GM23338 (cell line): ENCODE data around the gene CELF4. TPM values are rescaled to one million over a fixed set of nuclear protein-coding genes. Genes with fewer than 3 reads are reported as not detected.

ENCODE experiments used
- ATAC-seq: fragments of 200-7000 bp; cut with Tn5 transposase; 3 replicates; pipeline ENCODE4 v1.9.1; 2020
- DNase-seq: peaks from one replicate; pipeline ENCODE4 v3.0.0-alpha.2; 2015; ENCODE audit warnings: low spot score
- H2AFZ ChIP-seq: fragments of 200-600 bp; sonication (generic); 2 replicates; pipeline ENCODE4 v1.8.0; 2016; ENCODE audit warnings: antibody characterized with exemption, mild to moderate bottlenecking, moderate library complexity
- H3F3A ChIP-seq: fragments of 200-600 bp; sonication (generic); replicated peaks from 2 replicates; pipeline ENCODE4 v1.8.0; 2017; ENCODE audit warnings: antibody characterized with exemption, mixed run types, low read depth
- H3K27ac ChIP-seq: fragments of 200-600 bp; sonication (generic); 2 replicates; pipeline ENCODE4 v1.6.1; 2016; ENCODE audit warnings: low read depth
- H3K27me3 ChIP-seq: fragments of 200-600 bp; sonication (generic); 2 replicates; pipeline ENCODE4 v1.8.0; 2016; ENCODE audit warnings: mild to moderate bottlenecking, mixed run types, moderate library complexity; ENCODE audit not compliant: insufficient read depth
- H3K36me3 ChIP-seq: fragments of 200-600 bp; sonication (generic); 2 replicates; pipeline ENCODE4 v1.8.0; 2016; ENCODE audit warnings: mild to moderate bottlenecking; ENCODE audit not compliant: insufficient read depth
- H3K4me1 ChIP-seq: fragments of 200-600 bp; sonication (generic); 2 replicates; pipeline ENCODE4 v1.8.0; 2016; ENCODE audit warnings: mild to moderate bottlenecking, moderate library complexity; ENCODE audit not compliant: insufficient read depth
- H3K4me2 ChIP-seq: fragments of 200-600 bp; sonication (generic); 2 replicates; pipeline ENCODE4 v1.7.1; 2017; ENCODE audit warnings: mixed run types
- H3K4me3 ChIP-seq: fragments of 200-600 bp; sonication (generic); 2 replicates; pipeline ENCODE4 v1.6.1; 2016; ENCODE audit warnings: mixed run types
- H3K79me2 ChIP-seq: fragments of 200-600 bp; sonication (generic); replicated peaks from 2 replicates; pipeline ENCODE4 v1.8.0; 2017; ENCODE audit warnings: mild to moderate bottlenecking; ENCODE audit not compliant: insufficient read depth
- H3K9me2 ChIP-seq: fragments of 200-600 bp; sonication (generic); 2 replicates; pipeline ENCODE4 v1.8.0; 2017; ENCODE audit not compliant: insufficient read depth
- H4K20me1 ChIP-seq: fragments of 200-600 bp; sonication (generic); replicated peaks from 2 replicates; pipeline ENCODE4 v1.8.0; 2017; ENCODE audit warnings: mild to moderate bottlenecking; ENCODE audit not compliant: insufficient read depth
- H3K27ac Mint-ChIP-seq: 2 replicates; pipeline ENCODE4 v1.8.0; 2020; ENCODE audit warnings: inconsistent platforms, mild to moderate bottlenecking, moderate library complexity, mixed read lengths
- H3K27me3 Mint-ChIP-seq: 3 replicates; pipeline ENCODE4 v1.8.0; 2022; ENCODE audit warnings: low read depth, mild to moderate bottlenecking, moderate library complexity, mixed read lengths, inconsistent platforms; ENCODE audit not compliant: insufficient read depth, poor library complexity
- H3K36me3 Mint-ChIP-seq: 3 replicates; pipeline ENCODE4 v1.8.0; 2021; ENCODE audit warnings: low read depth, mild to moderate bottlenecking, inconsistent platforms, moderate library complexity, mixed read lengths
- H3K4me1 Mint-ChIP-seq: 3 replicates; pipeline ENCODE4 v1.8.0; 2020; ENCODE audit warnings: mild to moderate bottlenecking, inconsistent platforms, mixed read lengths
- H3K4me3 Mint-ChIP-seq: 3 replicates; pipeline ENCODE4 v1.8.0; 2021; ENCODE audit warnings: moderate library complexity, mild to moderate bottlenecking, inconsistent platforms, mixed read lengths
- H3K9me3 Mint-ChIP-seq: 3 replicates; pipeline ENCODE4 v1.8.0; 2020; ENCODE audit warnings: moderate library complexity, mild to moderate bottlenecking, inconsistent platforms, mixed read lengths
- CREB1 ChIP-seq: fragments of 250-450 bp; sonication (Bioruptor Pico); IDR thresholded peaks from 2 replicates; pipeline ENCODE4 v1.5.0; 2020; ENCODE audit warnings: low read depth, mild to moderate bottlenecking, moderate library complexity
- EZH2 ChIP-seq: fragments of 200-600 bp; sonication (generic); IDR thresholded peaks from one replicate; pipeline ENCODE4 v1.8.0; 2017; ENCODE audit warnings: antibody characterized with exemption, mild to moderate bottlenecking, low read depth; ENCODE audit not compliant: unreplicated experiment
- EZH2phosphoT487 ChIP-seq: fragments of 200-600 bp; sonication (generic); IDR thresholded peaks from one replicate; pipeline ENCODE4 v1.8.1; 2018; ENCODE audit warnings: antibody characterized with exemption; ENCODE audit not compliant: unreplicated experiment
- JUNB ChIP-seq: IDR thresholded peaks from one replicate; pipeline ENCODE4 v1.6.1; 2016; ENCODE audit warnings: antibody characterized with exemption; ENCODE audit not compliant: unreplicated experiment
- NANOG ChIP-seq: IDR thresholded peaks from 2 replicates; pipeline ENCODE4 v1.6.1; 2016; ENCODE audit warnings: antibody characterized with exemption, borderline replicate concordance
- POLR2AphosphoS5 ChIP-seq: IDR thresholded peaks from 2 replicates; pipeline ENCODE4 v1.6.1; 2016; ENCODE audit warnings: antibody characterized with exemption, low read depth
- STAT1 ChIP-seq: IDR thresholded peaks from one replicate; pipeline ENCODE4 v1.6.1; 2016; ENCODE audit warnings: antibody characterized with exemption; ENCODE audit not compliant: unreplicated experiment
- ZNF114 ChIP-seq: fragments of 250-450 bp; sonication (Bioruptor Pico); IDR thresholded peaks from 2 replicates; pipeline ENCODE4 v1.5.0; 2020; ENCODE audit warnings: mild to moderate bottlenecking, moderate library complexity
- ZNF331 ChIP-seq: fragments of 250-450 bp; sonication (Bioruptor Pico); IDR thresholded peaks from 2 replicates; pipeline ENCODE4 v1.5.0; 2020; ENCODE audit warnings: low read depth, mild to moderate bottlenecking, moderate library complexity
- polyA plus RNA-seq: library from polyadenylated mRNA; unstranded; fragments of >200 nt; fragmentation: Nextera tagmentation; extraction: Ambion mirVana; gene quantifications from 2 replicates; pipeline ENCODE4 v1.2.1, GENCODE V29; 2016
- total RNA-seq: library from RNA; depleted of rRNA; stranded (reverse); fragments of >200 nt; shearing (Covaris generic); gene quantifications from 2 replicates; pipeline ENCODE4 v1.2.3, GENCODE V29; 2014
- TF ChIP-seq, protein P1 (sequence below): IDR thresholded peaks from 2 replicates; pipeline ENCODE4 v1.6.1; 2016; ENCODE audit warnings: antibody characterized with exemption
- TF ChIP-seq, protein P2 (sequence below), 2 experiments: fragments of 200-600 bp in 1 of 2; sonication (generic) in 1 of 2; conservative IDR thresholded peaks; 2 replicates each; pipeline versions ENCODE4 v1.5.1 to v1.6.1; 2016 to 2017; ENCODE audit warnings: antibody characterized with exemption in 2 of 2, low read depth in 2 of 2, mild to moderate bottlenecking in 2 of 2, moderate library complexity in 1 of 2
- TF ChIP-seq, protein P3 (sequence below): fragments of 250-450 bp; sonication (Bioruptor Pico); IDR thresholded peaks from 2 replicates; pipeline ENCODE4 v1.5.0; 2020; ENCODE audit warnings: mild to moderate bottlenecking, moderate library complexity
- TF ChIP-seq, protein P4 (sequence below): IDR thresholded peaks from one replicate; pipeline ENCODE4 v1.6.1; 2018; ENCODE audit warnings: antibody characterized with exemption; ENCODE audit not compliant: unreplicated experiment

Gene CELF4
- total and polyA plus RNA-seq, 2 experiments from 2014 or later, result 2.6 to 6.7 TPM

DNA sequence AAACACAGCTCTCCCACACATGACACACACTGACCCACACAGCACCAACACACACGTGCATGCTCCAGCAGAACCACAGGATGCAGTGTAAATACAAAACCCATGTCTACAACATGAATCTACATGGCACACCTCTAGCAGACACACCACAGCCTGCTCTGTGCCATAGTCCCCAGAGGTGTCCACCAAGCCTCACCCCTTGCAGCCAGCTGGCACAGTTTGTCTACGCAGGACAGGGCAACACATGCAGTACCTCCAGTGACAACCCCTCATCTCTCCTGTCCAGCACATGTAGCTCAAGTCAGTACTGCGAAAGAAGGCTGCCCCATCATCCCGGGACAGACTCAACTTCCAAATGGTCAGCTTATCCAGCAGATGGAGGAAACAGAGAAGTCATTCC lies 18.9 kb downstream of the CELF4 start:
- Histone ChIP-seq H2AFZ (no peak overlapping the region), H3K4me1 (no peaks in the 10 kb centered on the region), H3K9me2 (no peaks in the 10 kb centered on the region), H3K4me2 (no peak overlapping the region), H3K4me3 (no peak overlapping the region), H3F3A (no peaks in the 10 kb centered on the region), H3K27ac (no peak overlapping the region), H3K79me2 (no peaks in the 10 kb centered on the region), H3K27me3 (no peaks in the 10 kb centered on the region), H4K20me1 (no peaks in the 10 kb centered on the region), H3K36me3 (no peaks in the 10 kb centered on the region)
- DNase-seq, result no peak
- H3K9me3 Mint-ChIP-seq, result no peaks in the 10 kb centered on the region
- no peak overlapping the region for H3K27ac Mint-ChIP-seq
- no peak for ATAC-seq
- peaks cover 2% of the 10 kb centered on the region for H3K27me3 Mint-ChIP-seq
- TF ChIP-seq ZNF331 (CRISPR knock-in tag) (no peak), EZH2 (no peak), NANOG (no peak), JUNB (no peak), CREB1 (no peak), EZH2phosphoT487 (no peak), STAT1 (no peak), POLR2AphosphoS5 (no peak), ZNF114 (no peak)
- TF ChIP-seq, protein P1, sequence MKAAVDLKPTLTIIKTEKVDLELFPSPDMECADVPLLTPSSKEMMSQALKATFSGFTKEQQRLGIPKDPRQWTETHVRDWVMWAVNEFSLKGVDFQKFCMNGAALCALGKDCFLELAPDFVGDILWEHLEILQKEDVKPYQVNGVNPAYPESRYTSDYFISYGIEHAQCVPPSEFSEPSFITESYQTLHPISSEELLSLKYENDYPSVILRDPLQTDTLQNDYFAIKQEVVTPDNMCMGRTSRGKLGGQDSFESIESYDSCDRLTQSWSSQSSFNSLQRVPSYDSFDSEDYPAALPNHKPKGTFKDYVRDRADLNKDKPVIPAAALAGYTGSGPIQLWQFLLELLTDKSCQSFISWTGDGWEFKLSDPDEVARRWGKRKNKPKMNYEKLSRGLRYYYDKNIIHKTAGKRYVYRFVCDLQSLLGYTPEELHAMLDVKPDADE, result no peak
- TF ChIP-seq, protein P2, sequence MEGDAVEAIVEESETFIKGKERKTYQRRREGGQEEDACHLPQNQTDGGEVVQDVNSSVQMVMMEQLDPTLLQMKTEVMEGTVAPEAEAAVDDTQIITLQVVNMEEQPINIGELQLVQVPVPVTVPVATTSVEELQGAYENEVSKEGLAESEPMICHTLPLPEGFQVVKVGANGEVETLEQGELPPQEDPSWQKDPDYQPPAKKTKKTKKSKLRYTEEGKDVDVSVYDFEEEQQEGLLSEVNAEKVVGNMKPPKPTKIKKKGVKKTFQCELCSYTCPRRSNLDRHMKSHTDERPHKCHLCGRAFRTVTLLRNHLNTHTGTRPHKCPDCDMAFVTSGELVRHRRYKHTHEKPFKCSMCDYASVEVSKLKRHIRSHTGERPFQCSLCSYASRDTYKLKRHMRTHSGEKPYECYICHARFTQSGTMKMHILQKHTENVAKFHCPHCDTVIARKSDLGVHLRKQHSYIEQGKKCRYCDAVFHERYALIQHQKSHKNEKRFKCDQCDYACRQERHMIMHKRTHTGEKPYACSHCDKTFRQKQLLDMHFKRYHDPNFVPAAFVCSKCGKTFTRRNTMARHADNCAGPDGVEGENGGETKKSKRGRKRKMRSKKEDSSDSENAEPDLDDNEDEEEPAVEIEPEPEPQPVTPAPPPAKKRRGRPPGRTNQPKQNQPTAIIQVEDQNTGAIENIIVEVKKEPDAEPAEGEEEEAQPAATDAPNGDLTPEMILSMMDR (conservative IDR thresholded peaks at IDR 0.05; ENCODE audit: low read depth in 2 of 2), result no peak
- TF ChIP-seq, protein P3, sequence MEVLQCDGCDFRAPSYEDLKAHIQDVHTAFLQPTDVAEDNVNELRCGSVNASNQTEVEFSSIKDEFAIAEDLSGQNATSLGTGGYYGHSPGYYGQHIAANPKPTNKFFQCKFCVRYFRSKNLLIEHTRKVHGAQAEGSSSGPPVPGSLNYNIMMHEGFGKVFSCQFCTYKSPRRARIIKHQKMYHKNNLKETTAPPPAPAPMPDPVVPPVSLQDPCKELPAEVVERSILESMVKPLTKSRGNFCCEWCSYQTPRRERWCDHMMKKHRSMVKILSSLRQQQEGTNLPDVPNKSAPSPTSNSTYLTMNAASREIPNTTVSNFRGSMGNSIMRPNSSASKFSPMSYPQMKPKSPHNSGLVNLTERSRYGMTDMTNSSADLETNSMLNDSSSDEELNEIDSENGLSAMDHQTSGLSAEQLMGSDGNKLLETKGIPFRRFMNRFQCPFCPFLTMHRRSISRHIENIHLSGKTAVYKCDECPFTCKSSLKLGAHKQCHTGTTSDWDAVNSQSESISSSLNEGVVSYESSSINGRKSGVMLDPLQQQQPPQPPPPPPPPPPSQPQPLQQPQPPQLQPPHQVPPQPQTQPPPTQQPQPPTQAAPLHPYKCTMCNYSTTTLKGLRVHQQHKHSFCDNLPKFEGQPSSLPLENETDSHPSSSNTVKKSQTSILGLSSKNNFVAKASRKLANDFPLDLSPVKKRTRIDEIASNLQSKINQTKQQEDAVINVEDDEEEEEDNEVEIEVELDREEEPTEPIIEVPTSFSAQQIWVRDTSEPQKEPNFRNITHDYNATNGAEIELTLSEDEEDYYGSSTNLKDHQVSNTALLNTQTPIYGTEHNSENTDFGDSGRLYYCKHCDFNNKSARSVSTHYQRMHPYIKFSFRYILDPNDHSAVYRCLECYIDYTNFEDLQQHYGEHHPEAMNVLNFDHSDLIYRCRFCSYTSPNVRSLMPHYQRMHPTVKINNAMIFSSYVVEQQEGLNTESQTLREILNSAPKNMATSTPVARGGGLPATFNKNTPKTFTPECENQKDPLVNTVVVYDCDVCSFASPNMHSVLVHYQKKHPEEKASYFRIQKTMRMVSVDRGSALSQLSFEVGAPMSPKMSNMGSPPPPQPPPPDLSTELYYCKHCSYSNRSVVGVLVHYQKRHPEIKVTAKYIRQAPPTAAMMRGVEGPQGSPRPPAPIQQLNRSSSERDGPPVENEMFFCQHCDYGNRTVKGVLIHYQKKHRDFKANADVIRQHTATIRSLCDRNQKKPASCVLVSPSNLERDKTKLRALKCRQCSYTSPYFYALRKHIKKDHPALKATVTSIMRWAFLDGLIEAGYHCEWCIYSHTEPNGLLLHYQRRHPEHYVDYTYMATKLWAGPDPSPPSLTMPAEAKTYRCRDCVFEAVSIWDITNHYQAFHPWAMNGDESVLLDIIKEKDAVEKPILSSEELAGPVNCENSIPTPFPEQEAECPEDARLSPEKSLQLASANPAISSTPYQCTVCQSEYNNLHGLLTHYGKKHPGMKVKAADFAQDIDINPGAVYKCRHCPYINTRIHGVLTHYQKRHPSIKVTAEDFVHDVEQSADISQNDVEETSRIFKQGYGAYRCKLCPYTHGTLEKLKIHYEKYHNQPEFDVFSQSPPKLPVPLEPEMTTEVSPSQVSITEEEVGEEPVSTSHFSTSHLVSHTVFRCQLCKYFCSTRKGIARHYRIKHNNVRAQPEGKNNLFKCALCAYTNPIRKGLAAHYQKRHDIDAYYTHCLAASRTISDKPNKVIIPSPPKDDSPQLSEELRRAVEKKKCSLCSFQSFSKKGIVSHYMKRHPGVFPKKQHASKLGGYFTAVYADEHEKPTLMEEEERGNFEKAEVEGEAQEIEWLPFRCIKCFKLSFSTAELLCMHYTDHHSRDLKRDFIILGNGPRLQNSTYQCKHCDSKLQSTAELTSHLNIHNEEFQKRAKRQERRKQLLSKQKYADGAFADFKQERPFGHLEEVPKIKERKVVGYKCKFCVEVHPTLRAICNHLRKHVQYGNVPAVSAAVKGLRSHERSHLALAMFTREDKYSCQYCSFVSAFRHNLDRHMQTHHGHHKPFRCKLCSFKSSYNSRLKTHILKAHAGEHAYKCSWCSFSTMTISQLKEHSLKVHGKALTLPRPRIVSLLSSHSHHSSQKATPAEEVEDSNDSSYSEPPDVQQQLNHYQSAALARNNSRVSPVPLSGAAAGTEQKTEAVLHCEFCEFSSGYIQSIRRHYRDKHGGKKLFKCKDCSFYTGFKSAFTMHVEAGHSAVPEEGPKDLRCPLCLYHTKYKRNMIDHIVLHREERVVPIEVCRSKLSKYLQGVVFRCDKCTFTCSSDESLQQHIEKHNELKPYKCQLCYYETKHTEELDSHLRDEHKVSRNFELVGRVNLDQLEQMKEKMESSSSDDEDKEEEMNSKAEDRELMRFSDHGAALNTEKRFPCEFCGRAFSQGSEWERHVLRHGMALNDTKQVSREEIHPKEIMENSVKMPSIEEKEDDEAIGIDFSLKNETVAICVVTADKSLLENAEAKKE (CRISPR knock-in tag), result no peak
- TF ChIP-seq, protein P4, sequence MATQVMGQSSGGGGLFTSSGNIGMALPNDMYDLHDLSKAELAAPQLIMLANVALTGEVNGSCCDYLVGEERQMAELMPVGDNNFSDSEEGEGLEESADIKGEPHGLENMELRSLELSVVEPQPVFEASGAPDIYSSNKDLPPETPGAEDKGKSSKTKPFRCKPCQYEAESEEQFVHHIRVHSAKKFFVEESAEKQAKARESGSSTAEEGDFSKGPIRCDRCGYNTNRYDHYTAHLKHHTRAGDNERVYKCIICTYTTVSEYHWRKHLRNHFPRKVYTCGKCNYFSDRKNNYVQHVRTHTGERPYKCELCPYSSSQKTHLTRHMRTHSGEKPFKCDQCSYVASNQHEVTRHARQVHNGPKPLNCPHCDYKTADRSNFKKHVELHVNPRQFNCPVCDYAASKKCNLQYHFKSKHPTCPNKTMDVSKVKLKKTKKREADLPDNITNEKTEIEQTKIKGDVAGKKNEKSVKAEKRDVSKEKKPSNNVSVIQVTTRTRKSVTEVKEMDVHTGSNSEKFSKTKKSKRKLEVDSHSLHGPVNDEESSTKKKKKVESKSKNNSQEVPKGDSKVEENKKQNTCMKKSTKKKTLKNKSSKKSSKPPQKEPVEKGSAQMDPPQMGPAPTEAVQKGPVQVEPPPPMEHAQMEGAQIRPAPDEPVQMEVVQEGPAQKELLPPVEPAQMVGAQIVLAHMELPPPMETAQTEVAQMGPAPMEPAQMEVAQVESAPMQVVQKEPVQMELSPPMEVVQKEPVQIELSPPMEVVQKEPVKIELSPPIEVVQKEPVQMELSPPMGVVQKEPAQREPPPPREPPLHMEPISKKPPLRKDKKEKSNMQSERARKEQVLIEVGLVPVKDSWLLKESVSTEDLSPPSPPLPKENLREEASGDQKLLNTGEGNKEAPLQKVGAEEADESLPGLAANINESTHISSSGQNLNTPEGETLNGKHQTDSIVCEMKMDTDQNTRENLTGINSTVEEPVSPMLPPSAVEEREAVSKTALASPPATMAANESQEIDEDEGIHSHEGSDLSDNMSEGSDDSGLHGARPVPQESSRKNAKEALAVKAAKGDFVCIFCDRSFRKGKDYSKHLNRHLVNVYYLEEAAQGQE, result no peak
- no peak overlapping the region for H3K4me3 Mint-ChIP-seq
- H3K36me3 Mint-ChIP-seq, result no peaks in the 10 kb centered on the region
- H3K4me1 Mint-ChIP-seq, result no peaks in the 10 kb centered on the region; the same call in 2 of the 3 replicates
